Activated naive CD4-positive, alpha-beta T cell treated with anti-CD3 and anti-CD28 coated beads, Interleukin-2, amount 10 ng/mL, durations not matched to agents 7 days and 5 days (primary cell): Measurements from ENCODE around the gene NBPF26.
"Not testable (repeated sequence)": the region's sequence is repeated elsewhere in the genome, so short reads cannot be mapped to it uniquely, and the experiment has no call there.

Experiments
- CTCF ChIA-PET: fragments of 350-600 bp; sonication (Branson Sonifier 250); formaldehyde crosslinking; loops from one replicate; lab custom pipeline; 2021; ENCODE audit warnings: antibody characterized with exemption; lab: Charles Lee
- DNase-seq: peaks from one replicate; pipeline ENCODE4 v3.0.0-alpha.2; 2020
- H3K27ac Mint-ChIP-seq: one replicate; pipeline ENCODE4 v1.8.0; 2021; ENCODE audit warnings: mild to moderate bottlenecking, moderate library complexity, mixed read lengths
- H3K27me3 Mint-ChIP-seq: one replicate; pipeline ENCODE4 v1.8.0; 2021; ENCODE audit warnings: mild to moderate bottlenecking, mixed read lengths
- H3K36me3 Mint-ChIP-seq: one replicate; pipeline ENCODE4 v1.8.0; 2021; ENCODE audit warnings: mixed read lengths
- H3K4me1 Mint-ChIP-seq: one replicate; pipeline ENCODE4 v1.8.0; 2021; ENCODE audit warnings: mixed read lengths
- H3K4me3 Mint-ChIP-seq: one replicate; pipeline ENCODE4 v1.8.0; 2021; ENCODE audit warnings: mild to moderate bottlenecking, moderate library complexity, mixed read lengths
- H3K9me3 Mint-ChIP-seq: one replicate; pipeline ENCODE4 v1.8.0; 2021; ENCODE audit warnings: mixed read lengths

Gene NBPF26

DNA sequence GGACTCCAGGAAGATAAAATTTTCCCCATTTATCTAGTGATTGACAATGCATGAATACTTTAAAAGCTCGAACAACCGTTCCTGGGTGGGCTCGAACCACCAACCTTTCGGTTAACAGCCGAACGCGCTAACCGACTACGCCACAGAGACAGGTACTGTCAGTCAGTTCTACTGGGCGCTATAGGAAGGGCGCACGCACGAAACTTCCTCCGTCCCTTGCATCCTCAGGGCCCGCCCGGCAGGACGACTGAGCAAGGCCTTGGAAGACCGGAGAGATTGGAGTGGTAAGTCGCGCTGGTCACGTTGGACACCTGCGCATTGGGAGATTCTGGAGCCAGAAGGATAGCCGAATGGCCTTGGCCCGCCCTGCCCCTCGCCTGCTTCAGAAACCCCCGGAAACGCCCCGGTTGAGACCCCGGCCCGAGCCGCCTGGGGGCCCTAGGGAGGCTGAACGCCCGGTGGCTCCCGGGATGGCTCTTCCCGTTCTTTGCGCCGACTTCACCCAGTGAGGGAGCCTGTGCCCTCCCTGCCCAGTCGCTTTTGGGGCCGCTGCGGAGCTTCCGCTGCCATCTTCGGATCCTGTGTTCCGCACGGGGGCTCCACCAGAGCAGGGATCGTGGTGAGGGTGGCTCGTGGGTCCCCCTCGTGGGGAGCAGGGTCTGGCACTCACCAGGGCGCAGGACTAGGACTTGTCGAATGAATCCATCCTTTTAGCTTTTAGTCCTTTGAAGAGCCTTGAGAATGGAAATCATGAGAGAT is 120.6 kb downstream of the NBPF26 start:
- peaks cover 10% of the 10 kb centered on the region for H3K36me3 Mint-ChIP-seq
- H3K27me3 Mint-ChIP-seq, CTCF ChIA-PET, H3K4me1 Mint-ChIP-seq, H3K9me3 Mint-ChIP-seq: not testable (repeated sequence)
- peak overlapping the region; percentile 92 for H3K27ac Mint-ChIP-seq
- peak overlapping the region; percentile 85 for H3K4me3 Mint-ChIP-seq
- peak; percentile 85 for DNase-seq

DNA sequence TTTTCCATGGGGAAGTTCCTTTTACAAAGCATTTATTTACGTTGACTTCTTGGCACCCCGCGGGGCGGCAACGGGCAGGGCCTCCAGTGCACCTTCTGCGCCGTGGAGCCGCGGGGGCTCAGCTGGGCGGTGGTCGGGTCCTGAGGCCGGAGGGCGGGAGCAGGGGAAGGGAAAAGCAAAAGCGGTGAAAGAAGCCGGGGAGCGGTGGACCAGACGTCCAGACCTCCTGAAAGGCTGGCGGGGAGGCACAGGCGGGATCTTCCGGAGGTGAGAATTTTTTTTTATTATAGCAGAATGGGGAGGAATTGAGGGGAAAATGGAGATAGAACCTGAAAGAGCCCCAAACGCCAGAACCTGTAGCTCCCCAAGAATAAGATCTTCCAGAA is 121.2 kb downstream of the NBPF26 start:
- H3K27ac Mint-ChIP-seq = peak overlapping the region; percentile 92
- peak; percentile 25 for DNase-seq
- H3K4me1 Mint-ChIP-seq, H3K27me3 Mint-ChIP-seq, H3K9me3 Mint-ChIP-seq, CTCF ChIA-PET: not testable (repeated sequence)
- peaks cover 11% of the 10 kb centered on the region for H3K36me3 Mint-ChIP-seq
- peak overlapping the region; percentile 85 for H3K4me3 Mint-ChIP-seq

DNA sequence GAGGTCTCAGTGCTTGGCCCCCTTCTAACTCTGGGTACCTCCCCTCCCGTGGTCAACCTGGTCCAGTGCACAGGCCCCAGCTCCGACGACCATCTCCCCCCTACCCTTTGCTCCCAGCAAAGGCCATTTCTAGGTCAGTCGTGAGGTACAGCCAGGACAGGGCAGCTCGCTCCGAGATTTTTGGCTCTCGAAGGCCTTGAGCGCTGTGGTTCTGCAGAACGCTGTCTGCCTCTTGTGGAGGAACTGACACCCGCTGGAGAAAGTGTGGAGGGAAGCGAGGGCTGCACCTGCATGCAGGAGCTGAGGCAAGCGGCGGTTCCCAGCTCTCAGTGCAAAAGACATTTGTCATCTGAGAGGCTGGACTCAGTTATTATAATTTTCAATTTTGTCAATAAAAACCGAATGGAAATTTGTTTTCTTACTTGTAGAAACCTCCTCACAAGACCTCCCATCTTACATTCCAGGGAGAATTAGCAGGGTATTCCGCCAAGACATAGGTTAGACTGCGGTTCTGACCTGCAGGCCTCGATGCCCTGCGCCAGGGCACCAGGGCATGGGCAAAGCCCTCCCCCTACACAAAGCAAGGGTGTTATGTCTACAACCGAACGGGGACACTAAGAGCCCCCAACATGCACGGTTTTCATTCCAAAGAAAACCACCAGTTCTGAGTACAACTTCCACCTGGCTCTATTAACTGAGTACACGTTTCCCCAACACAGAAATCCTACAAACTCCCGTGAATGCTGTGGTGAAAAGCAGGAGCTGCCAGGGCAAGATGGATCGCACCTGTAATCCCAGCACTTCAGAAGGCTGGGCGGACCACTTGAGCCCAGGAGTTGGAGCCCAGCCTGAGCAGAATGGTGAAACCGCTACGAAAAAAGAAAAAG is 125.9 kb downstream of the NBPF26 start:
- CTCF ChIA-PET, H3K27me3 Mint-ChIP-seq, H3K9me3 Mint-ChIP-seq, H3K36me3 Mint-ChIP-seq: not testable (repeated sequence)
- DNase-seq = peak; percentile 67
- Mint-ChIP-seq H3K27ac (peak overlapping the region; percentile 95), H3K4me3 (peak overlapping the region; percentile 78), H3K4me1 (peaks cover 18% of the 10 kb centered on the region)

DNA sequence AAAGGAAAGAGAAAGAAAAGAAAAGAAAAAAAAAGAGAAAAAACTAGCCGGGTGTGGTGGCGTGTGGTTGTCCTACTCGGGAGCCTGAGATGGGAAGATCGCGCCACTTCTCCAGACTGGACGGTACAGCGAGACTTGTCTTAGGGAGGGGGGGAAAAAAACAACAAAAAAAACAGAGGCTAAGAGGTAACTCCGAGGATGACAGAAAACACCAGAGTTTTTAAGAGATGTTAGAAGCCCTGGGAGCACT is 126.5 kb downstream of the NBPF26 start:
- H3K4me3 Mint-ChIP-seq = peak overlapping the region; percentile 78
- CTCF ChIA-PET, H3K9me3 Mint-ChIP-seq, DNase-seq, H3K27me3 Mint-ChIP-seq, H3K36me3 Mint-ChIP-seq: not testable (repeated sequence)
- H3K27ac Mint-ChIP-seq = peak overlapping the region; percentile 95
- peaks cover 24% of the 10 kb centered on the region for H3K4me1 Mint-ChIP-seq

DNA sequence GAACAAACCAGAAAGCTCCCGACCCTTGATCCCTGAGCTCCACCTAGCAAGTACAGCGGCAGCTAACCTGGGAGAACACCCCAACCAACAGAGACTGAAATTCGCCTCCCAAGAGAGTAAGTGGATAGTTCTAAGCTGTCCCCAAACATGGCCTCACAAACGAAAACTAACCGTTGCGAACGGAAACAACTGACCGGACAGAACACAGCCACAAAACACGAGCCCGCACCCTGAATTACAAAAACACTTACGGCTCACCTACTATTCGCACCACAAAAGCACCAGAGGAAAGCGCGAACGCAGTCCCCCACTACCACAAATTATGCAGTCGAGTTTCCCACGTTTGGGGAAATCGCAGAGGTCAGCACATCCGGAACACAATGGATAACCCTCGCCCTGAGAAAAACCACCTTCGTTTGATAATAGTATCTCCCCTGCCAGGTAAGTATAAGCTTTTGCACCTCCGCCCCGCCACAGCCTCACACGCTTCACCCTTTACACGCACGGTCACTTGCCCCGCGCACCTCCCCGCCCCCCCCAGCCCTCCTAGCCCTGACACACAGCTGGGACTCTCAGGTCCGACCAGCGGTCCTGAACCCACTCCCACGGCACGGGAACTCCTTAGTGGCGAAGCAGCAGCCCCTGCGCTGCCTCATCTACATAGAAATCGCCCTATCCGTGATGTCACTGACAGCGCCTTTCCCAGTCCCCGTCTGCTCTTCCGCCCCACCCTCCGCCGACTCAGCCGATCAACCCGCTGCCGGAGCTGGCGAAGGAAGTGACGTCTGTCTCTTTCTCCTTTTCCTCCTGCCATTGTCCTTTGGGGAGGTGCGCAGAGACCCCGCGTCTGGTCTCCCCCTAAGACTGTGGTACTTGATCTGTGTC is 127.0 kb downstream of the NBPF26 start:
- DNase-seq = peak; percentile 90
- Mint-ChIP-seq H3K4me3 (peak overlapping the region; percentile 78), H3K4me1 (peaks cover 28% of the 10 kb centered on the region), H3K27ac (peak overlapping the region; percentile 95)
- H3K27me3 Mint-ChIP-seq, H3K36me3 Mint-ChIP-seq, CTCF ChIA-PET, H3K9me3 Mint-ChIP-seq: not testable (repeated sequence)

DNA sequence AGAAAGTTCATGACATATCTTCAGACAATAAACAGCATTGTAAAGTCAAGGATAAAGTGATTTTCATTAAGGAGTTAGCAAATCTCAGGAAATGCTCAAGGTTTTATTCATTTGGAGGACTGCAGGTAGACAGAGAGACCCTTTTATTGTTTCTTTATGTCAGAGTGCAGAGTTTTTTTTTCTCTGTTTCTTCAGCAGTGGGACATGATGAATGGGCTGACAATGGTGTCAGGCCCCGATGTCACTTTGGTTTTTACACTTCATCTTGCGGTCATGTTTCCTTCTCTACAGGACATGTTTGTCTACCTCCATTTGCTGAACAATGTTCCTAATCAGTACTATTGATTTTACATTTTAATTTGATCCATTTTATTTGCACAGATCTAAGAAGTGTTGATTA is 134.4 kb downstream of the NBPF26 start:
- H3K27me3 Mint-ChIP-seq, H3K27ac Mint-ChIP-seq, DNase-seq, H3K4me3 Mint-ChIP-seq, H3K9me3 Mint-ChIP-seq, CTCF ChIA-PET, H3K36me3 Mint-ChIP-seq: not testable (repeated sequence)
- H3K4me1 Mint-ChIP-seq = peaks cover 23% of the 10 kb centered on the region

DNA sequence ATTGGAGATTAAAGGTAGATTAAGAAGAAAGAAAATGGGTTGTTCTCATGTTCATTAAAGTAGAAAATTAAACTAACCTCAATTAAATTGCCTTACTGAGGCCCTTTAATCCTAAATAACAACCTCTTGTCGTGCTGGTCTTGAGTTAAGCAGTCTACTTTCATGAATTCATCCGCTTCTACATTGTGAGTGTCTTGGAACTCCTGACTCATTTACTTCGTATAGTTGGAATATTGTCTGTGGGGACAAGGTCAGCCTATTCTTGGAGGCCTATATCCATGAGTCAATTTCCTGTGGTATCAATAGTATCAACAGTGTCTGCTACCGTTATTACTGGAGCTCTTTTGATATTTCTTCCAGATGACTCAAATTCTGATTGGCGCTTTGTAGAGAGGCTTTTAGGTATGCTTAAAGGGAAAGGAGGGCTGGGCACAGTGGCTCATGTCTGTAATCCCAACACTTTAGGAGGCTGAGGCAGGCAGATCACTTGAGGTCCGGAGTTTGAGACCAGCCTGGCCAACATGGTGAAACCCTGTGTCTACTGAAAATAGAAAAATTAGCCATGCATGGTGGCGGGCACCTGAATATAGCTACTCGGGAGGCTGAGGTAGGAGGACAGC is 136.0 kb downstream of the NBPF26 start:
- H3K4me3 Mint-ChIP-seq, CTCF ChIA-PET, H3K27me3 Mint-ChIP-seq, H3K36me3 Mint-ChIP-seq, H3K9me3 Mint-ChIP-seq, H3K27ac Mint-ChIP-seq, DNase-seq: not testable (repeated sequence)
- H3K4me1 Mint-ChIP-seq = peaks cover 17% of the 10 kb centered on the region

DNA sequence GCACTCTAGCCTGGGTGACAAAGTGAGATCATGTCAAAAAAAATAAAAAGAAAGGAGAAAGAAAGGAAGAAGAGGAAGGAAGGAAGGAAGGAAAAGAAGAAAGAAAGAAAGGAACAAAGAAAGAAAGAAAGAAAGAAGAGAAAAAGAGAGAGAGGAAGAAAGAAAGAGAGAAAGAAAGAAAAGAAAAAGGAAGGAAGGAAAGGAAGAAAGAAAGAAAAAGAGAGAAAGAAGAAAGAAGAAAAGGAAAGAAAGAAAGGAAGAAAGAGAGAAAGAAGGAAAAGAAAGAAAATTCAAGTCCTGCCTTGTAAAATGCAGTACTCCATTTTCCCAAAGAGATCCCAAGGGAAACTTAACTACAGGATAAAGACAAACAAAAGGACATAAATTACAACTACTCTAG is 154.5 kb downstream of the NBPF26 start:
- DNase-seq, H3K36me3 Mint-ChIP-seq, H3K4me3 Mint-ChIP-seq, H3K27ac Mint-ChIP-seq, H3K4me1 Mint-ChIP-seq, CTCF ChIA-PET, H3K9me3 Mint-ChIP-seq: not testable (repeated sequence)
- peaks cover 11% of the 10 kb centered on the region for H3K27me3 Mint-ChIP-seq

DNA sequence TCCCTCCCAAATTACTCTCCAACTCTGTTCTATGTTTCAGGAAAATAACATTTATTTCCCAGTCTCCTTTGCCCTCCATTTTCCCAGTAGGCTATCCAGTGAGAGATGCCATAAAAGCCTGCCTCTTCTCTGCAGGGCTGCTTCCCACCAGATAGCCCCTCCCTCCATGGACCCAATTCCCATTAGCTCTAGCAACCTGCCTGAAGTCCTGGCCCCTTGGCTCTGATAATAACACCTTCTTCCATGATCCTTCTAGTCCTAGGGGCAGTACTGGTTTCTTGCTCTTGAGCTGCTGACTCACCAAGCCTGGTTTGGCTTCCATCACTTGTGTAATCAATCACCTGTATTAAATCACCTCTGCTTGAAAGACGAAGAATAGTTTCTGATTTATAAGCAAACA is 156.3 kb downstream of the NBPF26 start:
- H3K27ac Mint-ChIP-seq, CTCF ChIA-PET, H3K9me3 Mint-ChIP-seq, H3K4me1 Mint-ChIP-seq, H3K4me3 Mint-ChIP-seq, H3K36me3 Mint-ChIP-seq, DNase-seq: not testable (repeated sequence)
- peaks cover 11% of the 10 kb centered on the region for H3K27me3 Mint-ChIP-seq

DNA sequence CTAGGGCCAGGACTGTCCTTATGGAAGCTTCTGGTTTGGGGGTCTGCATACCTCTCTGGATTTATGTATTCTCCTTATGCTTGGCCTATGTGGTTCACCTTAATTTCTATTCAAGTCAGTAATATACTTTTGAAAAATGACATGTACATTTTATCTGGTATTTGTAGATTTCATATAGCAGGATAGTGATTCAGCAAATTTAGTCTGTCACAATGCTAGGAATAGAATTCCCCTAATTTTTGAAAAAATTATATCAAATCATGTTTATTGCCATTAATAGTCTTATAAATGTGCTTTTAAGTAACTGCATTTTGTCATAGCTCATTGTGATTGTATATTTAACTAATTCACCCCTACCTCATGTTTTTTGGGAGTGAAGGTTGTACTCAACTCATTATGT is 158.2 kb downstream of the NBPF26 start:
- H3K9me3 Mint-ChIP-seq, DNase-seq, CTCF ChIA-PET, H3K4me3 Mint-ChIP-seq, H3K4me1 Mint-ChIP-seq, H3K27ac Mint-ChIP-seq, H3K36me3 Mint-ChIP-seq: not testable (repeated sequence)
- peaks cover 11% of the 10 kb centered on the region for H3K27me3 Mint-ChIP-seq
